ENCODE data around the gene OSBPL7. TPM values are rescaled to one million over a fixed set of nuclear protein-coding genes. Genes with fewer than 3 reads are reported as not detected.

Gene OSBPL7
- total and polyA plus RNA-seq, 2 of the 13 experiments (the other 11 are each of a cell fraction or from before 2014, with no cell fraction given): 4.7 to 6.6 TPM

GRCh38 chr17:47850692-47851573 is 29.3 kb upstream of the OSBPL7 start, which contains the start of gene SP6 (continued):
- TF ChIP-seq ZNF34 (CRISPR knock-in tag; IDR thresholded peaks at IDR 0.05; ENCODE audit: borderline replicate concordance): peak; percentile 79; the same call in 1 of the 2 replicates
- peak; percentile 78 for TF ChIP-seq ZNF414 (CRISPR knock-in tag; IDR thresholded peaks at IDR 0.05)
- 0 out of 2 replicates have a peak, but pooled peaks have one; percentile 33 for TF ChIP-seq ZFP1 (CRISPR knock-in tag; IDR thresholded peaks at IDR 0.05)
- TF ChIP-seq ZNF746 (CRISPR knock-in tag; IDR thresholded peaks at IDR 0.05): peak; percentile 81
- TF ChIP-seq ZSCAN22 (CRISPR knock-in tag; IDR thresholded peaks at IDR 0.05): 0 out of 2 replicates have a peak, but pooled peaks have one; percentile 54
- TF ChIP-seq ZNF772 (CRISPR knock-in tag; IDR thresholded peaks at IDR 0.05): peak; percentile 58; the same call in 1 of the 2 replicates
- 0 out of 2 replicates have a peak, but pooled peaks have one; percentile 74 for TF ChIP-seq ZNF691 (CRISPR knock-in tag; IDR thresholded peaks at IDR 0.05; ENCODE audit: borderline replicate concordance, low read depth)
- TF ChIP-seq SP4 (CRISPR knock-in tag; IDR thresholded peaks at IDR 0.05): peak; percentile 75; the same call in 1 of the 2 replicates
- peak; percentile 41 for TF ChIP-seq ZNF883 (CRISPR knock-in tag; IDR thresholded peaks at IDR 0.05; ENCODE audit: not compliant biosample characterization)
- TF ChIP-seq ZNF609 (CRISPR knock-in tag; IDR thresholded peaks at IDR 0.05; ENCODE audit: borderline replicate concordance): 0 out of 2 replicates have a peak, but pooled peaks have one; percentile 22
- peak; percentile 69 for TF ChIP-seq SAP130 (CRISPR knock-in tag; IDR thresholded peaks at IDR 0.05; ENCODE audit: low read depth)
- TF ChIP-seq CTCF (CRISPR knock-in tag; IDR thresholded peaks at IDR 0.05): peak; percentile 72
- TF ChIP-seq ZBTB10 (CRISPR knock-in tag; IDR thresholded peaks at IDR 0.05; ENCODE audit: borderline replicate concordance): 0 out of 2 replicates have a peak, but pooled peaks have one; percentile 23
- TF ChIP-seq NPAS2 (CRISPR knock-in tag; IDR thresholded peaks at IDR 0.05; ENCODE audit: borderline replicate concordance): no peak

Measured in HepG2 (cell line).